Esophagus (tissue), 2 donors: ENCODE results near the gene SSX2IP. TPM values are rescaled to one million over a fixed set of nuclear protein-coding genes. Genes with fewer than 3 reads are reported as not detected.
"Not testable (repeated sequence)": the region's sequence is repeated elsewhere in the genome, so short reads cannot be mapped to it uniquely, and the experiment has no call there.

ENCODE experiments used
- H3K27ac ChIP-seq, 2 donors: one replicate each; pipeline ENCODE4 v1.5.1; 2013; ENCODE audit warnings: low read depth in 2 of 2, mild to moderate bottlenecking in 2 of 2, inconsistent platforms in 1 of 2, low read length in 1 of 2, moderate library complexity in 1 of 2
- H3K27me3 ChIP-seq, 2 donors: one replicate each; pipeline ENCODE4 v1.6.1; 2013; ENCODE audit warnings: low read length in 2 of 2, control low read depth in 1 of 2, mild to moderate bottlenecking in 1 of 2; ENCODE audit not compliant: insufficient read depth in 2 of 2, control insufficient read depth in 1 of 2
- H3K36me3 ChIP-seq, 2 donors: one replicate each; pipeline ENCODE4 v1.6.1; 2013; ENCODE audit warnings: low read length in 1 of 2; ENCODE audit not compliant: control insufficient read depth in 2 of 2, insufficient read depth in 2 of 2
- H3K4me1 ChIP-seq, 2 donors: one replicate each; pipeline ENCODE4 v1.6.1; 2013; ENCODE audit warnings: low read length in 1 of 2; ENCODE audit not compliant: control insufficient read depth in 2 of 2, insufficient read depth in 2 of 2
- H3K4me3 ChIP-seq, 2 donors: one replicate each; pipeline ENCODE4 v1.5.1; 2013; ENCODE audit warnings: low read length in 2 of 2, mild to moderate bottlenecking in 2 of 2, low read depth in 1 of 2, moderate library complexity in 1 of 2
- H3K9me3 ChIP-seq, 2 donors: one replicate each; pipeline ENCODE4 v1.6.1; 2013; ENCODE audit warnings: mild to moderate bottlenecking in 2 of 2, low read depth in 1 of 2, low read length in 1 of 2, moderate library complexity in 1 of 2; ENCODE audit not compliant: control insufficient read depth in 2 of 2, insufficient read depth in 1 of 2
- WGBS, 2 donors: extraction: QIAGEN DNeasy Blood & Tissue Kit; methylation state at CpG; one replicate each; pipeline ENCODE4 v1.1.7; 2013; 5-methylcytosine and 5-hydroxymethylcytosine counted together
- polyA plus RNA-seq, 2 donors: library from polyadenylated mRNA; stranded (reverse); fragments of 200-250 nt; gene quantifications; one replicate each; pipeline ENCODE4 v1.2.3, GENCODE V29; 2013
- donor health status: healthy with polysubstance abuse.
- donor health status: Bipolar disorder and iron deficiency.

Gene SSX2IP
- polyA plus RNA-seq, 2 donors, result 3.4 to 4.2 TPM

- Histone ChIP-seq H3K27ac (no peak overlapping the region), H3K36me3 (no peaks in the 10 kb centered on the region), H3K27me3 (no peaks in the 10 kb centered on the region), H3K4me1 (no peaks in the 10 kb centered on the region), H3K4me3 (no peak overlapping the region), H3K9me3 (no peaks in the 10 kb centered on the region)
- 54 to 68% methylated on average over 2 of the region's 2 CpGs for WGBS, 2 donors
Measured at GRCh38 chr1:84726593-84727499, 36.6 kb upstream of the SSX2IP start.

DNA sequence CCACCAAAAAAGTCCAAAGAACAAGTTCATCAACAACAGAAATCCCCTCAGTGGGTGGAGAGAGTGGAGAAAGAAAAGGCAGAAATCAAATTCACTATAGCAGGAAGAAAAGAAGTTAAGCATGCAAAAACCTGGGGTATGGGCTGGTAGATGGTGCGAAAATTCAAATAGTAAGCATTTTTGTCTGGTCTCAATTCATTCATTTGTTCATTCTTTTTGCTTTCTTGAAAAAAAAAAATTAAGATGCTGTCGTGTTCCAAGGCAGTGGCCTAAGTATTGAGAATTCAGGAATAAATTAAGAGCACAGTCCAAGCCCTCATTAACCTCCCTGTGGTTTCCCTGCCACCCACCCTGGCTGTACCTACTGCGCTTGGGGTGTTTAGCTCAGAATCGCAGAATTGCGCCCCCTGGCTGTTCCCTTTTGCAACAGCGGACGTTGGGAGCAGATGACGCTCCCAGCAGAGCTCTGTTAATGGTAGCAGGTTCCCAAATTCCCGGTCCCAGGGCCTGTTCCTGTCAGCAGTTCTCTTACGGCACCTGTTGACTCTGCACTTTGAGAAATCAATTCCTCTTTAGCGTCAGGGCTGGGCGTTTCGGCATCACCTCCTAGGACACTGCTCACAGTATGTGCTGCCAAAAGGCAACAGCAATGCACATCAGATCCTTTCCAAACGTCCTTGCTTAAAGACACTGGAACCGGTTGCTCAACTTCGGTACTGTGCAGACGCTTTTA lies 34.0 kb upstream of the SSX2IP start:
- H3K27ac ChIP-seq, result no peak overlapping the region
- no peaks in the 10 kb centered on the region for H3K36me3 ChIP-seq
- no peak overlapping the region for H3K4me3 ChIP-seq
- H3K27me3 ChIP-seq, result no peaks in the 10 kb centered on the region
- WGBS, 2 donors, result 73 to 79% methylated on average over 17 of the region's 17 CpGs
- H3K9me3 ChIP-seq, result no peaks in the 10 kb centered on the region
- H3K4me1 ChIP-seq, result no peaks in the 10 kb centered on the region

DNA sequence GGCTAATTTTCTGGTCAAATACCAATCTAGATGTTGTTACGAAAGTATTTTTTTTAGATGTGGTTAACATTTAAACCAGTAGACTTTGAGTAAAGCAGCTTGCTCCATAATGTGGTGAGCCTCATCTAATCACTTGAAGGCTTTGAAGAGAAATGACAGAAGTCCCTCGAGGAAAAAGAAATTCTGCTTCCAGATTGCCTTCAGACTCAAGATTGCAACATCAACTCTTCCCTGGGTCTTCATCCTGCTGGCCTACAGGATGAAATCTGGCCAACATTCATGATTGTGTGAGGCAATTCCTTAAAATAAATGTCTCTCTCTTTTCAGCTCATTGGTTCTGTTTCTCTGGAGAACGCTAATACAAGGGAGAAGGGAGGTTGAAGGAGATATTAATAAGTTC lies 32.5 kb upstream of the SSX2IP start:
- no peak overlapping the region for H3K27ac ChIP-seq
- no peaks in the 10 kb centered on the region for H3K9me3 ChIP-seq
- H3K4me3 ChIP-seq, result no peak overlapping the region
- 76 to 88% methylated on average over 3 of the region's 3 CpGs for WGBS, 2 donors
- no peaks in the 10 kb centered on the region for H3K4me1 ChIP-seq
- no peaks in the 10 kb centered on the region for H3K36me3 ChIP-seq
- H3K27me3 ChIP-seq, result no peaks in the 10 kb centered on the region

DNA sequence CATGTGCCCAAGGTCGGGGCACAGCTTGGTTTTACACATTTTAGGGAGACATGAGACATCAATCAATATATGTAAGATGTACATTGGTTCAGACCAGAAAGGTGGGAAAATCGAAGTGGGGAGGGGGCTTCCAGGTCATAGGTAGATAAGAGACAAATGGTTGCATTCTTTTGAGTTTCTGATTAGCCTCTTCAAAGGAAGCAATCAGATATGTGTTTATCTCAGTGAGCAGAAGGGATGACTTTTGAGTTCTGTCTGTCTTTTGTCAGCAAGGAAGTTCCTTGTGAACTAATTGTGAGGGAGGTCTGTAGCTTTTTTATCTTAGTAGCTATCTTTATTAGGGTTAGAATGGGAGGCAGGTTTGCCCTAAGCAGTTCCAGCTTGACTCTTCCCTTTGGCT lies 31.6 kb upstream of the SSX2IP start:
- H3K36me3 ChIP-seq, H3K9me3 ChIP-seq, H3K4me3 ChIP-seq, H3K4me1 ChIP-seq, H3K27ac ChIP-seq, H3K27me3 ChIP-seq: not testable (repeated sequence)
- WGBS, 2 donors, result 61 to 63% methylated on average over 2 of the region's 2 CpGs

DNA sequence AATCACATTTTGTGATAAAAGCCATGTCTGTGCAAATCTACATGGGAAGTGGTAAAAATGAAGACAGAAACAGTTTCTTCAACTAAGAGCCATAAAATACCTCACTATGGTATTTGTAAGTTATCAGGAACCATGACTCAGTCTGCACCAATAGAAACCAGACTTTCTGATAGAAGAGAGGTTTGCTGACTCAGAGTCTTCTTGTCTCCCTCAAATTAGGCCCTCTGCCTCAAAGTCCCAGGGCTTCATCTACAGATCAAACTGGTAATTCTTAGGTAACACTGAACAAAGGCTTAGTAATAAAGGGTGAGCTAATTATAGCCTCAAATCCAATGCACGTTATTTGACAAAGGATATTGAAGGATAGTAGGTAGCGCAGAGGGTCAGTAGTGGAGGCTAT lies 30.9 kb upstream of the SSX2IP start:
- 73 to 76% methylated on average over 2 of the region's 2 CpGs for WGBS, 2 donors
- Histone ChIP-seq H3K27ac (no peak overlapping the region), H3K4me1 (no peaks in the 10 kb centered on the region), H3K36me3 (no peaks in the 10 kb centered on the region), H3K4me3 (no peak overlapping the region), H3K9me3 (no peaks in the 10 kb centered on the region), H3K27me3 (no peaks in the 10 kb centered on the region)

DNA sequence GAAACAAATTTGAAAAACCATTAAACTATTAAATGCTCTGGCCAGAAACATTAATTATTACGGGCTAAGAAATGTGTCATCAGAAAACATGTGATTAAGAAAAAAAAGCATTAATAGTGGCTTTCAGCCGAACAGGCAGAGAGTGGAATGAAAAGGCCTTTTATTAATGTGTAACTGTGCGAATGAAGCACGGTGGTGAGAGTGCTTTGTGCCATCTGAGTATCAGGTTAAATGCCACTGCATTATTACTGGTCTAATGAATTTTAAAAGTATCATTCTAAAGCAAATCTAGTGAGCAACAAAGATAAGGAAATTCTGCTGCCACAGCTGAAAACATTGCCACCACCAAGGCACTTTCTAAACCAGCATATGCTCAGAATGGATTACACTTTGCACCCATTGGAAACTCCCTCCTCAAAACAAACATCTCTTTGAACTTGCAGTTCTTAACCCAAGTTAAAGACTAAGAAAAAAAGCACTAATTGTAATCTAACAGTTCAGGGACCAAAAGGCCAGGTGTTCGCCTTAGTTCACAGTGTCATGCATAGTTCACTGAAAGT lies 30.0 kb upstream of the SSX2IP start:
- 43 to 50% methylated on average over 5 of the region's 5 CpGs for WGBS, 2 donors
- Histone ChIP-seq H3K4me3 (no peak overlapping the region), H3K9me3 (no peaks in the 10 kb centered on the region), H3K27ac (no peak overlapping the region), H3K36me3 (no peaks in the 10 kb centered on the region), H3K4me1 (no peaks in the 10 kb centered on the region), H3K27me3 (no peaks in the 10 kb centered on the region)

GRCh38 chr1:84719543-84720217 lies 29.4 kb upstream of the SSX2IP start:
- no peak overlapping the region for H3K4me3 ChIP-seq
- no peaks in the 10 kb centered on the region for H3K4me1 ChIP-seq
- no peak overlapping the region for H3K27ac ChIP-seq
- H3K27me3 ChIP-seq, result no peaks in the 10 kb centered on the region
- H3K36me3 ChIP-seq, result no peaks in the 10 kb centered on the region
- H3K9me3 ChIP-seq, result no peaks in the 10 kb centered on the region
- WGBS, 2 donors, result 53 to 59% methylated on average over 8 of the region's 8 CpGs

- Histone ChIP-seq H3K36me3 (no peaks in the 10 kb centered on the region), H3K4me1 (no peaks in the 10 kb centered on the region)
- WGBS, 2 donors, result 72 to 77% methylated on average over 3 of the region's 3 CpGs
Measured at GRCh38 chr1:84715342-84716019, 25.2 kb upstream of the SSX2IP start.

GRCh38 chr1:84712276-84712874 lies 22.1 kb upstream of the SSX2IP start:
- Histone ChIP-seq H3K4me1 (no peaks in the 10 kb centered on the region), H3K27me3 (no peaks in the 10 kb centered on the region), H3K4me3 (no peak overlapping the region), H3K36me3 (no peaks in the 10 kb centered on the region), H3K9me3 (no peaks in the 10 kb centered on the region), H3K27ac (no peak overlapping the region)
- WGBS, 2 donors, result 73 to 79% methylated on average over 3 of the region's 3 CpGs

More at GRCh38 chr1:84715342-84716019, 25.2 kb upstream of the SSX2IP start:
- H3K9me3 ChIP-seq, result no peaks in the 10 kb centered on the region
- no peaks in the 10 kb centered on the region for H3K27me3 ChIP-seq
- no peak overlapping the region for H3K4me3 ChIP-seq
- H3K27ac ChIP-seq, result no peak overlapping the region
